ENCODE measurements around the gene FLCN. TPM values are rescaled to one million over a fixed set of nuclear protein-coding genes. Genes with fewer than 3 reads are reported as not detected.

FLCN gene
- total RNA-seq, 1 experiment from 2014 or later = 66.2 TPM

DNA sequence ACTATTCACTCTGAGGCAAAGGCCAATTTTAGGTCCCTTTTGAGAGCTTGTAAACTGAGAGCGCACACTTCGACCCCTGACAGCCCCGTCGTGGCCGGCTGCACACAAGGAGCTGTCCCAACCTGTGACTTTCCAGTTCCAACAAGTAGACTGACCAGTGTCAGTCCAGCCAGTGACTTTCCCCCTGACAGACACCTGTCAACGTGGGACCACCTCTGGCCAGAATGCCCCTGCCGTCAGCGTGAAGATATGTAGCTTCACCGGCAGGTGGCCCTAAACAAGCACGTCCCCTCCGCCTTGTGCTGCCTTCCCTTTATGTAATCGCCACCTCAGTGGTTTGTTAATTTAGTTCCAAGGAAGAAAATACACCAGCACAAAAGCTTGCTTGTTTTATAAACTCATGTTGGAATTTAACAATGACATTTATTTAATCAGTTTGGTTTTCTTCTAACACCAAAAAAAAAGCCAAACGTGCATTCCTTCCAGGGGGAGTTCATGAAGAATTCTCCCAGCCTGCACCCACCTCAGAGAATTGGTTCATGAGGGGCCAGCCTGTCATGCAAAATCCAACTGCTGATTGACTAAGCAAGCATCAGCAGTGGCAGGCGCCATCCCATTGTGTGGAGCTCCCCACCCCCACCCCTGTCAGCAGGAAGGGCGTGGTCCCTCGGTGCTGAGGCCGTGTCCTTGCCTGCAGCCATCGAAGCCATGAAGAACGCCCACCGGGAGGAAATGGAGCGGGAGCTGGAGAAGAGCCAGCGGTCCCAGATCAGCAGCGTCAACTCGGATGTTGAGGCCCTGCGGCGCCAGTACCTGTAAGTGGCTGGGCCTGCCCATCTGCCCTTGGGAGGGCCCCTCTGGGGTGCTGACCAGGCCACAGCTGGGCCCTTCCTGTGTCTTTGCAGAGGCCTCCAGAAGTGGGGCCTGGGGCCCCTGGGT, 64.7 kb downstream of the FLCN start:
- in situ Hi-C loops (cut with HindIII; ENCODE audit: low sequenced_read_pairs) = no loop called here
- DNase-seq (ENCODE audit: low spot score) = no peak

DNA sequence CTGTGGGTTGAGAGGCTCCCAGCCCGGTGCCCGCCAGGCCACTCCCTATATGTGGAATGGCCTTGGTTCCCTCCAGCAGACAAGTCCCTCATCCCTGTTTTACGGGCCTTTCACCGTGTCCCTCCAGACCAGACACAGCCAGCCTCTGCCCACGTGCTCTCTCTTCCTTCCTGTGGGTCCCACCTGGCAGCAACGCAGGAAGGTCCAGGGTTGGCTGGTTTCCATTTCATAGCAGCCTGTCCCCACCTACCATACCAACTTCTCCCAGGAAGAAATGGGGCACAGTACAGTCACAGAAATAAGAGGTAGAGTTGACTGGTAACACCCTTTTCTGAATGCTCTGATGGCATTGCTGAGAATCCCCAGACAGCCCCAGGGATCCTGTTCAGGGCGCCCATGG, 65.8 kb downstream of the FLCN start:
- in situ Hi-C loops (cut with HindIII; ENCODE audit: low sequenced_read_pairs) = no loop called here
- DNase-seq (ENCODE audit: low spot score) = no peak

DNA sequence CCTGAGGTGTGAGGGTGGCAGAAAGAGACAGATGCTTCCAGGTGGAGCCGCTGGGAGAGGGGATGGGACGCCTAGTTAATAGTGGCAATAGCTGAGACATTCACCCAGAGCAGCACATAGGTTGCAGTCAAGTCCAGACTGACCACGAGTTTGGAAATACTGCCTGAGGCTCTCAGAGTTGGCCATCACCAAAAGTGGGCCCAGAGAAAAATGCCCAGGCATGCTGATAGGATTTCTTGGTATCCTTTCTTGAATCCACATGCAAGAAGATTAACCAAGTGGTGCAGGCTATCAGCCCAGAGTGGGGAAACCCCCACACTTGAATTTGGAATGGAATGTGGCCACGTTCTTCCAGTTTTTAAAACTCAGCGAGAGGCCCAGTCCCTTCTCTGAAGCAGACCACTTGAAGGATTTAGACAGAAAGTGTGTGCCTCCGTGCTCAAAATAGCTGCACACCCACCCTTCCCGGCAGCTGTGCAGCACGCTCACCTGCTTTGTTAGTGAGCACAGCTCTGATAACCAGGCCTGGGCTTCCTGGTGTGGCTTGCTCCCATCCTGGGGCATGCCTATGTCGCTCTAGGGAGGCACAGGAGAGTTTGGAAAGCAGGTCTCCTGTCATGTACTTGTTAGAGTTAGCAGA, 66.5 kb downstream of the FLCN start:
- in situ Hi-C loops (cut with HindIII; ENCODE audit: low sequenced_read_pairs) = no loop called here
- no peak for DNase-seq (ENCODE audit: low spot score)

DNA sequence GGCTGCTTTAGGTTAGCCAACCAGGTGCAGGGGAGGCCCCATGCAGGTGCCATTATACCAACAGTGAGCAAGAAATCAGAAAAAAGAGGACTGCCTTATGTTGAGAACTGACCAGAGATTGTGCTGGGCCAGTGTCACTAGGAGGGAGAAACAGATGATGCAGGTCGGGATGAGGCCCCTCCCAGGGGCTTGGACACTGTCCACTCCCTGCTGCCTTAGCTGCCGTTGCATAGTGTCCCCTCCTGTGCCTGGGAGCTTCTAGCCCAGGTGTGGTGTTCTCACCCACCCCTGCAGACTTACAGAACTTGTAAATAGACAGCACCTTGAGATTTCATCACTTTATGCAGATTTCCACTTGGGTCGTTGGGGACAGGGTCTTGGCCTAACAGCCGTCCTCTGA, 67.6 kb downstream of the FLCN start:
- in situ Hi-C loops (cut with HindIII; ENCODE audit: low sequenced_read_pairs) = no loop called here
- DNase-seq (ENCODE audit: low spot score) = no peak

DNA sequence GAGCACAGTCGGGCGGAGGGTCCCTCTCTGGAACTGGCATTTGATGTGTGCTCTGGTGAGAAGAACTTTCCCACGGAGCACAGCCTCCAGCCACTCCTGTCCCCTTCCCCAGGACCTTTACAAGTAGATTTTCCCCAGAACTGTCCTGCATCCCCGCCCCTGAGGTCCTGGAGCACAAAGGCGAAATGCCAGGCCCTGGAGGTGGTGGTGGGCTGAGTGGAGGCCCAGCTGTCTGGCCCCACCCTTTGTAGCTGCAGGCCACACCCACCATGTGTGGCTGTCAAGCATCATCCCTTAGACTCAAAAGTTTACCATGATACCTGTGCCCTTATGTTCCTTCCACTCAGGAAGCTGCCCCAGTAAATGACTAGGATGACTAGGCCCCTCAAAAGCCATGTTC, 68.6 kb downstream of the FLCN start:
- no peak for DNase-seq (ENCODE audit: low spot score)
- in situ Hi-C loops (cut with HindIII; ENCODE audit: low sequenced_read_pairs) = no loop called here

DNA sequence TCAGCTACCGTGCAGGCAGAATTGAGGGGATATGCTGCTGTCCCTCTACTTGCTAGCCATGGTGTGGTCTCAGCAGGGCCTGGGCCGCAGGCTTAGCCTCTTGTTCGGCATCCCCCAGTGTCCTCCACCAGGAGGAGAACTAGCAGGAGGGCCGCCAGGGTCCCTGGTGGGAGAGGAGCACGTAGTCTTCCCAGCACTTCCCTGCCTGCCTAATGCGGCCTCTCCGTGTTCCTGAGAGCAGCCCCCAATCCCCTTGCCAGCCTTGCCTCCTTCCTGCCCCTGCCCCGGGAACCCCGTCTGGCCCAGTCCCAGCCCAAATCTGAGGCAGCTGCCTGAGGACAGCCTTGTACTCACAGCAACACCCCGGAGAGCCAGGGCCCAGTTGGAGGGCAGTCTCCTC, 69.0 kb downstream of the FLCN start:
- DNase-seq (ENCODE audit: low spot score) = no peak
- in situ Hi-C loops (cut with HindIII; ENCODE audit: low sequenced_read_pairs) = no loop called here

DNA sequence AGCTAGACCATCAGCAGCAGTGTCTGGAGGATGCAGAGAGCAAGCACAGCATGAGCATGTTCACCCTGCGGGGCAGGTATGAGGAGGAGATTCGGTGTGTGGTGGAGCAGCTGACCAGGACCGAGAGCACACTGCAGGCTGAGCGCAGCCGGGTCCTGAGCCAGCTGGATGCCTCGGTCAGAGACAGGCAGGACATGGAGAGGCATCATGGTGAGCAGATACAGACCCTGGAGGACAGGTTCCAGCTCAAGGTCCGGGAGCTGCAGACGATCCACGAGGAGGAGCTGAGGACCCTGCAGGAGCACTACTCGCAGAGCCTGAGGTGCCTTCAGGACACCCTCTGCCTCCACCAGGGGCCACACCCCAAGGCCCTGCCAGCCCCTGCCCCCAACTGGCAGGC, 69.6 kb downstream of the FLCN start:
- in situ Hi-C loops (cut with HindIII; ENCODE audit: low sequenced_read_pairs) = no loop called here
- peak; percentile 27 for DNase-seq (ENCODE audit: low spot score)

DNA sequence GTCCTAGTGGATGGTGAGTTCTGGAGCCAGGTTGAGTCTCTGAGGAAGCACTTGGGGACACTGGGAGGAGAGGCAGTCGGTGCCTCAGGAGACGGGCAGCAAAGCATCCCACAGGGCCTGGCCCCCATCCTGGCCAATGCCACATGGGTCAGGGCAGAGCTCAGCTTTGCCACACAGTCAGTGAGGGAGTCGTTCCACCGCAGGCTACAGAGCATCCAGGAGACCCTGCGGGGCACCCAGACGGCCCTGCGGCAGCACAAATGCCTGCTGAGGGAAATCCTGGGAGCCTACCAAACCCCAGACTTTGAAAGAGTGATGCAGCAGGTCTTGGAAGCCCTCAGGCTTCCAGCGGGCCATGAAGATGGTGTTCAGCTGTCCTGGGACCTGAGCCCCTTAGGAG, 70.5 kb downstream of the FLCN start:
- DNase-seq (ENCODE audit: low spot score) = no peak
- in situ Hi-C loops (cut with HindIII; ENCODE audit: low sequenced_read_pairs) = no loop called here

DNA sequence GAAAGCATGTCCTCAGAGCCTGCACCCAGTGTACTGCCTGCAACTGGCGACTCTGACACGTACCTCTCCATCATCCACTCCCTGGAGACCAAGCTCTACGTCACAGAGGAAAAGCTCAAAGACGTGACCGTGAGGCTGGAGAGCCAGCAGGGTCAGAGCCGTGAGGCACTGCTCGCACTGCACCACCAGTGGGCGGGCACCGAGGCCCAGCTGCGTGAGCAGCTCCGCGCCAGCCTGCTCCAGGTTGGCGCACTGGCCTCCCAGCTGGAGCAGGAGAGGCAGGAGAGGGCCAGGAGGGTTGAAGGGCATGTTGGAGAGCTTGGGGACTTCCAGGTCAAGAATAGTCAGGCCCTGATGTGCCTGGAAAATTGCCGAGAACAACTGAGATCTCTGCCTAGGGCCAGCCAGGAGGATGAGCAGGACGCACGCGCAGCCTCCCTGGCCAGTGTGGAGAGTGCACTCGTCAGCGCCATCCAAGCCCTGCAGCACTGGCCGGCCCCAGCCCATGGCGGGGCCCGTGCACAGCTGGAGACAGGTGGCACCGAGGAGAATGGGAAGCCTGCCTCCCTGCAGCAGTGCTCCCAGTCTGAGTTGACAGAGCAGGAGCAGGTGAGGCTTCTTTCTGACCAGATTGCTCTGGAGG, 71.2 kb downstream of the FLCN start:
- no peak for DNase-seq (ENCODE audit: low spot score)
- in situ Hi-C loops (cut with HindIII; ENCODE audit: low sequenced_read_pairs) = no loop called here

DNA sequence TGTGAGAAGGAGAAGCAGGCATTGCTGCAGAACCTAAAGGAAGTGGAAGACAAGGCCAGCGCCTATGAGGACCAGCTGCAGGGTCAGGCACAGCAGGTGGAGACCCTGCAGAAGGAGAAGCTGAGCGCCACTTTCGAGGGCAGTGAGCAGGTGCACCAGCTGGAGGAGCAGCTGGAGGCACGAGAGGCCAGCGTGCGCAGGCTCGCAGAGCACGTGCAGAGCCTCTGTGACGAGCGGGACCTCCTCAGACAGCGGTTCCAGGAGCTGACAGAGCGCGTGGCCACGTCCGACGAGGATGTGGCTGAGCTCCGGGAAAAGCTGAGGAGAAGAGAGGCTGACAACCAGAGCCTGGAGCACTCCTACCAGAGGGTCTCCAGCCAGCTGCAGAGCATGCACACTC, 72.3 kb downstream of the FLCN start:
- in situ Hi-C loops (cut with HindIII; ENCODE audit: low sequenced_read_pairs) = no loop called here

DNA sequence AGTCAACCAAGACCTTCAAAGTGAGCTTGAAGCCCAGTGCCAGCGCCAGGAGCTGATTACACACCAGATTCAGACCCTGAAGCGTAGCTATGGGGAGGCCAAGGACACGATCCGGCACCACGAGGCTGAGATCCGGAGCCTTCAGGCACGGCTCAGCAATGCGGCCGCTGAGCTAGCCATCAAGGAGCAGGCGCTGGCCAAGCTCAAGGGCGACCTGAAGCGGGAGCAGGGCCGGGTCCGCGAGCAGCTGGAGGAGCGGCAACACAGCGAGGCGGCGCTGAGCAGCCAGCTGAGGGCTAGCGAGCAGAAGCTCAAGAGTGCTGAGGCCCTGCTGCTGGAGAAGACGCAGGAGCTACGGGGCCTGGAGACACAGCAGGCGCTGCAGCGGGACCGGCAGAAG, 72.8 kb downstream of the FLCN start:
- in situ Hi-C loops (cut with HindIII; ENCODE audit: low sequenced_read_pairs) = no loop called here

More for the DNA sequence above, 72.3 kb downstream of the FLCN start:
- DNase-seq (ENCODE audit: low spot score) = no peak

More for the DNA sequence above, 72.8 kb downstream of the FLCN start:
- no peak for DNase-seq (ENCODE audit: low spot score)

Other genes starting within 250 kb of the FLCN start
- gene MPRIP, start 194.7 kb downstream of the FLCN start, total RNA-seq (2014; rRNA removed; shearing (Covaris generic)) = 59.5 and 97.1 TPM in 2 replicates
- 12.4 and 16.2 TPM in 2 replicates for gene PLD6, start 30.8 kb downstream of the FLCN start, total RNA-seq (2014; rRNA removed; shearing (Covaris generic))
- 162 and 165 TPM in 2 replicates for gene COPS3, start 44.1 kb upstream of the FLCN start, total RNA-seq (2014; rRNA removed; shearing (Covaris generic))
- gene NT5M, start 66.2 kb upstream of the FLCN start, total RNA-seq (2014; rRNA removed; shearing (Covaris generic)) = 1.4 and 3.8 TPM in 2 replicates
- gene MED9, start 239.8 kb upstream of the FLCN start, total RNA-seq (2014; rRNA removed; shearing (Covaris generic)) = 16.4 and 21.1 TPM in 2 replicates